ENCODE results near the gene PJA2.

DNA sequence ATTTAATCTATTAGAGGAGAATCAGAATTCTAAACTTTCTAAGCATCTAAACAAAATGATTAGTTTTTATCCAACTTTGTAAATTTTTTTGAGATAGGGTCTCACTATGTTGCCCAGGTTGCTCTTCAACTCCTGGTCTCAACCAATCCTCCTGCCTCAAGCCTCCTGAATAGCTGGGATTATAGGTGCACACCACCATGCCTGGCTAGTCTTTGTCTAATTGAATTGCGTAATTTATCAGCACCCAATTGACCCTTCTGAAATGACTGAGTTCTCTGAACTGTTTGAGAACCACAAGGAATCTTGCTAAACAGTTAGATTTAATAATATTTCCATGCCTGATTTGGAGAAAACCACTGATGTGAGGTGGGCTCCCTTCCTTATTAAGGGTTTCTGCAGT lies 75.7 kb downstream of the PJA2 start:
- TF ChIP-seq, protein P1, sequence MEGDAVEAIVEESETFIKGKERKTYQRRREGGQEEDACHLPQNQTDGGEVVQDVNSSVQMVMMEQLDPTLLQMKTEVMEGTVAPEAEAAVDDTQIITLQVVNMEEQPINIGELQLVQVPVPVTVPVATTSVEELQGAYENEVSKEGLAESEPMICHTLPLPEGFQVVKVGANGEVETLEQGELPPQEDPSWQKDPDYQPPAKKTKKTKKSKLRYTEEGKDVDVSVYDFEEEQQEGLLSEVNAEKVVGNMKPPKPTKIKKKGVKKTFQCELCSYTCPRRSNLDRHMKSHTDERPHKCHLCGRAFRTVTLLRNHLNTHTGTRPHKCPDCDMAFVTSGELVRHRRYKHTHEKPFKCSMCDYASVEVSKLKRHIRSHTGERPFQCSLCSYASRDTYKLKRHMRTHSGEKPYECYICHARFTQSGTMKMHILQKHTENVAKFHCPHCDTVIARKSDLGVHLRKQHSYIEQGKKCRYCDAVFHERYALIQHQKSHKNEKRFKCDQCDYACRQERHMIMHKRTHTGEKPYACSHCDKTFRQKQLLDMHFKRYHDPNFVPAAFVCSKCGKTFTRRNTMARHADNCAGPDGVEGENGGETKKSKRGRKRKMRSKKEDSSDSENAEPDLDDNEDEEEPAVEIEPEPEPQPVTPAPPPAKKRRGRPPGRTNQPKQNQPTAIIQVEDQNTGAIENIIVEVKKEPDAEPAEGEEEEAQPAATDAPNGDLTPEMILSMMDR (conservative IDR thresholded peaks at IDR 0.05; ENCODE audit: low read length) = no peak
- no peak for TF ChIP-seq EZH2phosphoT487 (IDR thresholded peaks at IDR 0.05; ENCODE audit: borderline replicate concordance, low read depth, low read length)

Data from OCI-LY7 (cell line).